GM18511 (cell line): Measurements from ENCODE around the gene SLC22A2.
"Not testable (repeated sequence)": the region's sequence is repeated elsewhere in the genome, so short reads cannot be mapped to it uniquely, and the experiment has no call there.

Experiments
- ATAC-seq: cut with Tn5 transposase; IDR thresholded peaks from one replicate; pipeline ENCODE4 v1.9.1; 2021; ENCODE audit warnings: mild to moderate bottlenecking, moderate library complexity; ENCODE audit not compliant: unreplicated experiment

Gene SLC22A2

DNA sequence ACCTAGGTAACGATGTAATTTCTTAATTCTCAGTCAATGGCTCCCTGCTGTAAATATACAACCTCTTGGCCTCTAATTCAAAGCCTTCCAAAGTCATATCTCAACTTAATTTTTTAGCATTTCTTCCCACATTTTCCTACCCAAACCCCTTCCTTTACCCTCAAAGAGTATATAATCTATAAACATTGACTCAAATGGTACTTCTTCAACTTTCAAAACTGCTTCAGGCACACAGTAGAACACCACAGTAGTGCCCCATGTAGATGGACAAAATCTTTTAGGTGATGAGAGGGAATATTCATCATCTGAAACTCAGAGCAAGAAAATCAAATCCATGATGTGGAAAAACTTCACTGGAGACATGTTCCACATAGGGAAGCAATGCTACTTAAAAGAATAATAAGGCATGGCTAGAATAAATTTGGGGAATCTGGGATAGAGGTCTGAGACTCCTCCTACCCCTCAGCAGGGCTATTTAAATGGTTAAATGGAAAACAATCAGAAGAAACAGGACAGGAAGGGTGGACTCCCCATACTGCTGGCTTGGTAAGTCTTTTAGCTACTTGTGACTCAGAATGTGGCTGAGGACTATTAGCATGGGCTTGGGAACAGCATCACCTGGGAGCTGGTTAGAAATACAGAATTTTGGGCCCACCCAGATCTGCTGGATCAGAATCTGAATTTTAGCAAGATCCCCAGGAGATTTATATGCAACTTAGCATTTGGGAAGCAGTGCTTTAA lies 6.4 kb downstream of the SLC22A2 start:
- ATAC-seq = no peak

DNA sequence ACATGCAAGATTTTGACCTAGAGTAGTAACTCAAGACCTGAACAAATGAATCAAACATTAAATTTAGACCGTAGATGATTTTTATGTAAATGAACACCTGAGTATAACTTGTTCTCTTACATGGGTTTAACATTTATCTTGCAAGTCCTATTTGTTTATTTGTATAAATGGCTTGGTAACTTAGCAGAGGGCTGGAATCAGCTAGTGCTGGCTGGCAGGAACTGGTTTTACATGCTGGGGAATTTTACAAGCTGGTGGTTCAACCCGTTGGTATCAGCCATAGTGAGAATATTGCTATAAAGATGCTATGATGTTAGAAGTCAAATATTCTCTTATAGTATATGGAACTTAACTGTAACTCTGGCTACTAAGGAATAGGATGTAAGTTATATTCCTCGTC lies 8.9 kb downstream of the SLC22A2 start:
- ATAC-seq = no peak

DNA sequence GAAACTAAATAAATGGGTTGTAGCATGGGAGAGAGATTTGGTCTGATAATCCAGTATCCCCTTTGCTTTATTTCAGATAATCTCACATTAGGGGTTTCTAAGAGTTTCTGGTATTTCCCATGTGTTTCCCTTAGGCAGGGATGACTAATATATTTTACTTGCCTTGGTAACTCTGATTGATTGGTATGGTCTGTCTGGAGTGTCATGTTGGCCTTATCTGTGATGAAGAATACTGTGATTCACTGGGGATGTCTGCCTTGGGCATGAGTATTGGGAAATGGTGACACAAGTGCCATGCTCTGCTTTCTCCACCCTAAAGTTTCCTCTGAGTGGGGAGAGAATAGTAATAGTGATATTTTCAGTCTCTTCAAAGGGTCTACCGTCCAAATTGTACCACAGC lies 10.1 kb downstream of the SLC22A2 start:
- ATAC-seq = no peak

DNA sequence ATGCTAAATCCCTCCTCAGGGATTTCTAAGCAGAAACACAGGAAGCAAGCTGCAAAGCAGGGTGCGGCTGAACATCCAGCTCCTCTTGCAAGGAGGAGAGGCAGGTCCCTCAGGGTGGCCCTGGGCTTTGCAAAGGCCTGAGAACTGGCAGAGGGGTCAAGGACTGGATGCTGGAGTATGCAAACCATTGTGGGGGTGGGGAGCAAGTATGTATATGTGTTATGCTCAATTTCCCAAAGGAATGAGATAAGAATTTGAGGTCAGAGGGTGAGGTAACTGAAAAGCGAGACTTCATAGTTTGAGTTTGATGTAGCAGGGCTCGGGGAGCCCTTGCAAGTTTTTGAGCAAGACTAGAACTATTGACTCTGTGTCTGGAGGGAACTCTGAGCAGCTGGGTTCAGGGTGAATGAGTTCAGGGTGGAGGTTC lies 11.2 kb downstream of the SLC22A2 start:
- no peak for ATAC-seq

DNA sequence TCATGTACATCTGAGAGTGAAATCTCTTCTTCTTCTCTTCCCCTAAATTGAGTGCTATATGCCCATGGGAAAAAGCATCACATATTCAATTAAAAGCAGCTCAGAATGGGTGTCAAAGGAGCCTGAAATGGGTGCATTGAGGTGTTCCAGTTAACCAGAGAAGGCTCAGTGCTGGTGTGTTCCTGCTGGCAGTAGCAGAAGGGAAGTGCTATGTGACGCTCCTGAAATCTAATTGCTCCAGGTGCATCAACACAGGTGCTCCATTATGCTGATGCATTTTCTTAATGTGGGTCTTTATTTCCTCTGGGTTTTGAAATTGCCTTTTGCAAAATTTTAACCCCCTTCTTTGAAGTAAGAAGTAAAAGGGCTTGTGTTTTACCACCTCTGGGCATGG lies 17.9 kb downstream of the SLC22A2 start:
- ATAC-seq = no peak

DNA sequence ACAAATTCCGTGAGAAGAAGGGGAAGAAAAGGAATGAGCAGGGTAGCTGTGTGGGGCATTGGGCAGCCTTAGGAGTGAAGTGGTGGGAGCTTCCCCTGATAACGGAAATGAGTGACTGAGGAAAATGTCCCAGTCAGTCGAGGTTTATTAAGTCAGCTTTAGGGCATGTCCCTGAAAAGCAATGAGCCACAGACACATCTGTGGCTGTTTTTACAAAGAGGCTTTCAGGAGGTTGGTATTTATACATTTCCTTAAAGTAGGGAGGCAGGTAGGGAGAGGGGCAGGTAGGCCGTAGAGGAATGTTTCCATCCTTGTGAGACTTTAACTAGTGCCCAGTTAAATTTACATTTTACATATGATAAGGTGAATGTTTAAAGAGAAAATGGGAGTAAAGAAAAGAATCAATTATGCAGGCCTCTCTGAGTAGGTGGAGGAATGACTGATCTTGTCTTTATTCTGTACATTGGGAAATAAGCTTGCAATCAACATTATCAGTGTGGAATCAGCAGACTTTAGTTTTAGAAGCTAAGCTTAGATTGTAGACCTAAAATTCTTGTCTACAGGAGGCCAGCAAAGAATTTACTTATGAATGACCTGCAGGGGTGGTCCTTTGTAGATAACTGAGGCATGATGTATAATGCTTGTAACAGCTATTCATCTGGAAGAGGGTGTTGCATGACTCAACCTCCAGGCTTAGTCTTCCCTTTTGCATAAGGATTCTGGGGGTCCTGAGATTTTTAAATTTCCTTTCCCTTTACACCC lies 18.5 kb downstream of the SLC22A2 start:
- ATAC-seq = no peak

DNA sequence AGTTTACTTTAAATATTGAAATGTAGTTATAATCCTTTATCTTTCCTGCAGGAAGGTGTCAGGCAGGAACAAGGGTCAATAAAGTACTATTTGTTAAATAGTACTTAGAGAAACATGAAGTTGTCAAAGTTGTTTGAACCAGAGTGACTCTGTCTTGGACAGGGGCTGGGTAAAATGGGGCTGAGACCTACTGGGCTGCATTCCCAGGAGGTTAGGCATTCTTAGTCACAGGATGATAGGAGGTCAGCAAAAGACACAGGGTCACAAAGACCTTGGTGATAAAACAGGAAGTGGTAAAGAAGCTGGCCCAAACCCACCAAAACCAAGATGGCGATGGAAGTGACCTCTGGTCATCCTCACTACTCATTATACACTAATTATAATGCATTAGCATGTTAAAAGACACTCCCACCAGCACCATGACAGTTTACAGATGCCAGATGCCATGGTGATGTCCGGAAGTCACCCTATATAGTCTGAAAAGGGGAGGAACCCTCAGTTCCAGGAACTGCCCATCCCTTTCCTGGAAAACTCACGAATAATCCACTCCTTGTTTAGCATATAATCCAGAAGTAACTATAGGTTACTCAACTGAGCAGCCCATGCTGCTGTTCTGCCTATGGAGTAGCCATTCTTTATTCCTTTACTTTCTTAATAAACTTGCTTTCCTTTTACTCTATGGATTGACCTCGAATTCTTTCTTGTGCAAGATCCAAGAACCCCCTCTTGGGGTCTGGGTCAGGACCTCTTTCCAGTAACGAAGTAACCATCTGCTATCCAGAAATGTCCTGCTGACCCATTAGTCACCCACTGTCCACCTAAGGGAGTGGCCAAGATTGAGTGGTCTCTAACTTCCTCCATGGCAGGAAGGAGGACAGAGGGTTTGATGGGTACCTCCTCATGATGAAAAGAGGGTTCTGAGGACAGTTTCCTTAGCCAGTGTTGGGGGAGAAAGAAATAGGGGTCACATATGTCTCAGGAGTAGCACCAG lies 19.6 kb downstream of the SLC22A2 start:
- no peak for ATAC-seq

DNA sequence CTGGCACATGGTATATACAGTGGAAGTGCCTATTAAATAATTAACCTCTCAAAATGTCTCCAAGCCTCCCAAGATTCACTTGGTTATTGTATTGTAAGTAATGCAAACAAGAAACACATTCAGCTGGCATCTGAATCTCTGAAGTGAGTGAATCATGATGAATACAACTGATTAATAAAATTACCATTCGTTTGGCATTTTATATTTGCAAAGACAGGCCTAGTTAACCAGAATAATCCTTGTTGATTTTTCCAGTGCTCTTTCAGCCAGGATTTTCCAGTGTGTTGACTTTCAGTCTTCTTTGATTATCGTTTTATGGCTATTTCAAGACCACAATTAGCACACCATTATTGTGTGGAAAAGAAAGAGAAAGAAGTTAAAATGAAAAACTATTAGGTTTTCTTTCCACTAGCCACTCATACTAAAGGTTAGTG lies 20.3 kb downstream of the SLC22A2 start:
- no peak for ATAC-seq

DNA sequence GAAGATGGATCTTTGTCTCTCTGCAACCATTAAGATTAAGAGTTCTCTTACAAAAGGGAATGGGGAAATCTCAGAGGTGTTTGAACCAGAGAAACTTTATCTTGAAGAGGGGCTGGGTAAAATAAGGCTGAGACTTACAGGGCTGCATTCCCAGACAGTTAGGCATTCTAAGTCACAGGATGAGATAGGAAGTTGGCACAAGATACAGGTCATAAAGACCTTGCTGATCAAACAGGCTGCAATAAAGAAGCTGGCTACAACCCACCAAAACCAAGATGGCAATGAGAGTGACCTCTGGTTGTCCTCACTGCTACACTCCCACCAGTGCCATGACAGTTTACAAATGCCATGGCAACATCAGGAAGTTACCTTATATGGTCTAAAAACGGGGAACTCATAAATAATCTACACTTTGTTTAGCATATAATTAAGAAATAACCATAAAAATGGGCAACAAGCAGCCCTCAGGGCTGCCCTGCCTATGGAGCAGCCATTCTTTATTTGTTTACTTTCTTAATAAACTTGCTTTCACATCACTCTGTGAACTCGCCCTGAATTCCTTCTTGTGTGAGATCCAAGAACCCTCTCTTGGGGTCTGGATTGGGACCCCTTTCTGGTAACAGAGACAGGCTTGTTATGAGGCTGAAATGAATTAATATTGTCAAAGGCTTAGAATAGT lies 20.9 kb downstream of the SLC22A2 start:
- not testable (repeated sequence) for ATAC-seq

DNA sequence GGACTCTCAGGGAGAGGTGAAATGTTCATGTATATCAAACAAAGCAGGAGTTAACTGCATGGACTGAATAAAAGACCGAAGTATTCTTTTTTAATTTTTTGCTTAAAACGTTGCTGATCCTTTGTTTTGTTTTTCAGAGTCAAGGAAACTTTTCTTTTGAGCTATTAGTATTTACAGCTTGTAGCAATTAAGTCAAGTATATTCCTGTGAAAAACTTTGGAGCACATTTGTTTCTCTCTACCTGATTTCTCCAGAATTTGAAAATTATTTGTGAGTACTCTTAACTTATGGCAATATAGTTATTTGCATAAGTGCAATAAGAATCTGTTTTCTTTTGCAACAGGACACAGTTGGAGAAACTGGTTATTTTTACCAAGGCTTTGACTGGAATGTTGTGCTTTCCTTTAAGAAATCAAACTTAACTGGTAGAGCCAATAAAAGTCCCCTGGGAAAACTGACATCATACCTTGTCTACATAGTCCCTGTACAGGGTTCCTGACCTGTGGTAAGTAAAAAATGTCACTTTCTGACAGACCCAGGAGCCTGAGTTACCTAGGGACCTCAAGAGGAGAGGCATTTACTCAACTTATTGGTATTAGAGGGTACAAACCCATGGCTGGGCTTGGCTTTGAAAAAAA lies 22.3 kb downstream of the SLC22A2 start:
- ATAC-seq = not testable (repeated sequence)

DNA sequence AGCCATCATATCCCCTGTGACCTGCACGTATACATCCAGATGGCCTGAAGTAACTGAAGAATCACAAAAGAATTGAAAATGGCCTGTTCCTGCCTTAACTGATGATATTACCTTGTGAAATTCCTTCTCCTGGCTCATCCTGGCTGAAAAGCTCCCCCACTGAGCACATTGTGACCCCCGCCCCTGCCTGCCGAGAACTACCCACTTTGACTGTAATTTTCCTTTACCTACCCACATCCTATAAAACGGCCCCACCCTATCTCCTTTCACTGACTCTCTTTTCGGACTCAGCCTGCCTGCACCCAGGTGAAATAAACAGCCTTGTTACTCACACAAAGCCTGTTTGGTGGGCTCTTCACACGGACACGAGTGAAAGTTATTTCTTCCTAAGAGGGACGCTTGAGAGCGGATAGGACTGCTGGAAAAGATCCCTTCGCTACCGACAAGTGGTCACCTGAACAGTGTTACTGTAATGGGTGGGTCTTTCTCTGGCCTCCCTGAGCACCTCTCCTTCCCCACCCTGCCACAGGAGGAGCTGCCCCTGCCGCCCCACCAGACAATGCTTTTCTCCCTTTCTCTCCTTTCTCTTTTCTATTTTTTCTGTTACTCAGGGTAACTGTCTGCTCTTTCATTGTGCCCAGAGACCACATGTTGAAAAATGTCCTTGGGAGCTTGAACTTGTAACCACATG lies 24.5 kb downstream of the SLC22A2 start:
- ATAC-seq = not testable (repeated sequence)

DNA sequence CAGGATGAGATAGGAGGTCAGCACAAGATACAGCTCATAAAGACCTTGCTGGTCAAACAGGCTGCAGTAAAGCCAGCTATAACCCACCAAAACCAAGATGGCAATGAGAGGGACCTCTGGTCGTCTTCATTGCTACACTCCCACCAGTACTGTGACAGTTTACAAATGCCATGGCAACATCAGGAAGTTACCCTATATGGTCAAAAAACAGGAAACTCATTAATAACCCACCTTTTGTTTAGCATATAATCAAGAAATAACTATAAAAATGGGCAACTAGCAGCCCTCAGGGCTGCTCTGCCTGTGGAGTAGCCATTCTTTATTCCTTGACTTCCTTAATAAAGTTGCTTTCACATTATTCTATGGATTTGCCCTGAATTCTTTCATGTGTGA lies 30.9 kb downstream of the SLC22A2 start:
- no peak for ATAC-seq

DNA sequence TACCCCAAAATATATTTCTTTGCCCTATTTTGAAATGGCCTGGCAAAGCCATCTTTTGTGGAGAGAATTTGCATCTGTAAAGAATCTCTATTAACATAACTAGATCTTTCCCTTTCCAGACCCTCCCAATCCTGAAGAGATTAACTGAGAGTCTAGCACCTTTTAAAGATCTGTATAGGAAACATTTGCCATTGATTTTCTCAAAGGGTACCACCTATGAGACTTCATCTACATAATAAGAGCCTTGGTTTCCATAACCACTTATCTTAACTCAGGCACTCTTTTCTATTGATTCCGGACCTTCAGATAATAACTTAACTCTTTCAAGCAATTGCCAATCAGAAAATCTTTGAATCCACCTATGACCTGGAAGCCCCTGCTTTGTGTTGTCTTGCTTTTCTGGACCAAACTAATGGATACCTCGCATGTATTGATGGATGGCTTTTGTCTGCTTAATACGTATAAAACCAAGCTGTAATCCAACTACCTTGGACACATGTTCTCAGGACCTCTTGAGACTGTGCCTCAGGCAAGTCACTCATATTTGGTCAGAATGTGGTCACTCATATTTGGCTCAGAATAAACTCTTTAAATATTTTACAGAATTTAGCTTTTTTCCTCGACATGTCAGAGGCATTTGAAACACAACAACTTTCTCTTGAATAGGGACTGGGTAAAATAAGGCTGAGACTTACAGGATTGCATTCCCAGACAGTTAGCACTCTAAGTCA lies 31.4 kb downstream of the SLC22A2 start:
- no peak for ATAC-seq

DNA sequence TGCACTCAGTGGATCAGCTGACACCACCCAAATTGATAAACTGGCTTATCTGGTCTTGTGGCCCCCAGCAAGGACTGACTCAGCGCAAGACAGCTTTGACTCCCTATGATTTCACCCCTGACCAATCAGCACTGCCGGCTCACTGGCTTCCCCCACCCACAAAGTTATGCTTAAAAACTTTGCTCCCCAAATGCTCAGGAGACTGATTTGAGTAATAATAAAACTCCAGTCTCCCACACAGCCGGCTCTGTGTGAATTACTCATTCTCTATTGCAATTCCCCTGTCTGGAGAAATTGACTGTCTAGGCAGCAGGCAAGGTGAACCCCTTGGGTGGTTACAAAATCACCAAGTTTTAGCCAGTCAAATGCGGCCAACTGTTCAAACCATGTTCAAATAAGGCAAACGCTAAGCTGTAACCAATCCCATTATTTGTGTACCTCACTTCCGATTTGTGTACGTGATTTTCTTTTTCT lies 32.5 kb downstream of the SLC22A2 start:
- no peak for ATAC-seq

DNA sequence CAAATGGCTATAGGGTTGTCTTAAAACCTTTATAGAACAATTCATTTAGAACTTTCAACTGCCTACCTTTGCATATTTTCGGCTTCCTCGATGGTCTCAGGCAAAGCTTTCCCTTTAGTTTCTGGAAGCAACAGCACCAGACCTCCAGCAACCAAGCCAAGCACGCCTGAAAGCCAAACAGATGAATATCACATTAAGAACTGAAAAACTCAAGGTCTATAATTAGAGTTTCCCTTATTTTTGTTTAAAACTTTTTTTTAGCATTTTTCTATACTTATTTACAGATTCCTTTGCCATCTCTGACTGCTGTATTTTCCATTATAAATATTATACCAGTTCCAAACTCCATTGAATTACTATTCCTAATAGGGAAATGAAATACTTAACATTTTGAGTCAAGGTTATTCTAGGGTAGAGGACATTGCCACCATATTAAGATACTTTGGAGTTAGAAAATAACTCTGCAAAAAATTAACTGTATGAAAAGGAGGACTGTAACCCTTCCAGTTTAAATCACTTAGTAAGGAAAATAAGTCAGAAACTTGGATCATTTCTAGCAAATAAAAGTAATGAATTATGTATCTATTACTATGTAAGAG lies 33.9 kb downstream of the SLC22A2 start:
- ATAC-seq = no peak

DNA sequence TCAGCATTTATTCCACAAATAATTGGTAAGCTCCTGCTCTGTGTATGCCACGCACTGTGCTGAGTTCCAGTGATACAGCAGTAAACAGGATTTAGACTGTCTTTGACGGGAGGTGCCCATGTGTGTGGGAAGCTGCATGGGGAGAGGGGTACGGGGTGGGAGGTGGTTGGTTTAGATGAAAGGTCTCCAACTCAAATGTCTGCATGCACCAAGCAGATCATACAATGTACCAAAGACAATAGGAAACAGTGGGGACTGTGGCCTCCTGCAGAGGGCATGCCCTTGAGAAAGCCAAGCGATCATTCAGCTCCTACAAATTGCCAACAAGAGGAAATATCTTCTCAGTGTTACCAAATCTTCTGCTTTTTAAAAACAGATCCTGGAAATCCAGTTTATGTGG lies 36.1 kb downstream of the SLC22A2 start:
- ATAC-seq = no peak

DNA sequence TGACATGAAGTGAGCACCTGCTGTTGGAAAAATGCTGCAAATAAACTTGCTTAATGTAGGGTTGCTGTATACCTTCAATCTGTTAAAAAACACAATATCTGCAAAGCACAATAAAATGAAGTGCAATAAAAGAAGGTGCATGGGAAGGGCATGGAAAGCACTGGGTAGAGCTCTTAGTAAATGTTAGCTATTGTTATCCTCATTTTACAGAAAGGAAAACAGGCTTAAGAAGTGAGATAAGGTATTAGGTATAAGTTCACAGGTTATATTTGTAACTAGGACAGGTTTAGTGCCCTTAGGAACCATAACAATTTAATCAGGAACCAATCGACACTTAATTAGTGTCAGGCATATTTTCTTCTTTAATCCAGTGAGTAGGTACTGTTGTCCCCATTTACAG lies 36.7 kb downstream of the SLC22A2 start:
- no peak for ATAC-seq

DNA sequence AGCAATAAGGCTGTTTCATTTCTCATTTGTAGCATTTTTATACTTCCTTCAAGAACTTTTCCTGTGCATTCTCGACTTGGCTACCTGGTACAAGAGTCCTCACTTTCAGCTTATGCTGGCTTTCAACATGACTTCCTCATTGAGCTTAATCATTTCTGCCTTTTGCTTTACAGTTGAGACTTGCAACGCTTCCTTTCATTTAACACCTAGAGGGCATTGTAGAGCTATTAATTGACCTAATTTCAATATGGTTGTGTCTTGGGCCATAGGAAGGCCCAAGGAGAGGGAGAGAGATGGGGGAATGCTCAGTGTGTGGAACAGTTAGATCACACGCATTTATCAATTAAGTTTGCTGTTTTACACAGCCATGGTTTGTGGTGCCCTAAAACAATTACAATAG lies 37.2 kb downstream of the SLC22A2 start:
- ATAC-seq = peak; percentile 73
